ENCODE measurements around the gene SEMA3E.
"Not testable (repeated sequence)": the region's sequence is repeated elsewhere in the genome, so short reads cannot be mapped to it uniquely, and the experiment has no call there.

Gene SEMA3E

GRCh38 chr7:83552556-83552955 is 96.4 kb downstream of the SEMA3E start:
- not testable (repeated sequence) for DNase-seq

GRCh38 chr7:83550100-83550499 is 98.8 kb downstream of the SEMA3E start:
- DNase-seq = no peak

- no peak for DNase-seq
These were observed 100.7 kb downstream of the SEMA3E start for GRCh38 chr7:83548250-83548649.

- no peak for DNase-seq
These were observed 101.4 kb downstream of the SEMA3E start for GRCh38 chr7:83547526-83547925.

GRCh38 chr7:83546586-83546985 is 102.4 kb downstream of the SEMA3E start:
- DNase-seq = no peak

- no peak for DNase-seq
These were observed 107.6 kb downstream of the SEMA3E start for GRCh38 chr7:83541187-83541960.

- no peak for DNase-seq
These were observed 114.5 kb downstream of the SEMA3E start for GRCh38 chr7:83534488-83534887.

- no peak for DNase-seq
These were observed 116.7 kb downstream of the SEMA3E start for GRCh38 chr7:83532219-83532618.

- no peak for DNase-seq
These were observed 117.2 kb downstream of the SEMA3E start for GRCh38 chr7:83531766-83532165.

- DNase-seq = no peak
These were observed 120.0 kb downstream of the SEMA3E start for GRCh38 chr7:83528925-83529423.

GRCh38 chr7:83524277-83525075 is 124.5 kb downstream of the SEMA3E start:
- no peak for DNase-seq

- no peak for DNase-seq
These were observed 128.2 kb downstream of the SEMA3E start for GRCh38 chr7:83520726-83521125.

GRCh38 chr7:83519240-83519639 is 129.7 kb downstream of the SEMA3E start:
- DNase-seq = no peak

GRCh38 chr7:83517035-83517700 is 131.8 kb downstream of the SEMA3E start:
- no peak for DNase-seq

- no peak for DNase-seq
These were observed 134.0 kb downstream of the SEMA3E start for GRCh38 chr7:83514977-83515376.

- DNase-seq = no peak
These were observed 139.5 kb downstream of the SEMA3E start for GRCh38 chr7:83509255-83510021.

GRCh38 chr7:83504330-83504729 is 144.6 kb downstream of the SEMA3E start:
- no peak for DNase-seq

- DNase-seq = no peak
These were observed 146.3 kb downstream of the SEMA3E start for GRCh38 chr7:83502636-83503035.

- no peak for DNase-seq
These were observed 154.3 kb downstream of the SEMA3E start for GRCh38 chr7:83494683-83495082.

- no peak for DNase-seq
These were observed 156.1 kb downstream of the SEMA3E start for GRCh38 chr7:83492802-83493201.

- no peak for DNase-seq
These were observed 161.1 kb downstream of the SEMA3E start for GRCh38 chr7:83487801-83488200.

- DNase-seq = no peak
These were observed 162.0 kb downstream of the SEMA3E start for GRCh38 chr7:83486957-83487356.

- DNase-seq = no peak
These were observed 162.4 kb downstream of the SEMA3E start for GRCh38 chr7:83486536-83486935.
